GM21381 (cell line): Measurements from ENCODE around the gene PSMC3IP.
"Not testable (repeated sequence)": the region's sequence is repeated elsewhere in the genome, so short reads cannot be mapped to it uniquely, and the experiment has no call there.

Experiments
- ATAC-seq: cut with Tn5 transposase; IDR thresholded peaks from one replicate; pipeline ENCODE4 v1.9.1; 2021; ENCODE audit warnings: mild to moderate bottlenecking, moderate library complexity; ENCODE audit not compliant: unreplicated experiment

Gene PSMC3IP, protein sequence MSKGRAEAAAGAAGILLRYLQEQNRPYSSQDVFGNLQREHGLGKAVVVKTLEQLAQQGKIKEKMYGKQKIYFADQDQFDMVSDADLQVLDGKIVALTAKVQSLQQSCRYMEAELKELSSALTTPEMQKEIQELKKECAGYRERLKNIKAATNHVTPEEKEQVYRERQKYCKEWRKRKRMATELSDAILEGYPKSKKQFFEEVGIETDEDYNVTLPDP

DNA sequence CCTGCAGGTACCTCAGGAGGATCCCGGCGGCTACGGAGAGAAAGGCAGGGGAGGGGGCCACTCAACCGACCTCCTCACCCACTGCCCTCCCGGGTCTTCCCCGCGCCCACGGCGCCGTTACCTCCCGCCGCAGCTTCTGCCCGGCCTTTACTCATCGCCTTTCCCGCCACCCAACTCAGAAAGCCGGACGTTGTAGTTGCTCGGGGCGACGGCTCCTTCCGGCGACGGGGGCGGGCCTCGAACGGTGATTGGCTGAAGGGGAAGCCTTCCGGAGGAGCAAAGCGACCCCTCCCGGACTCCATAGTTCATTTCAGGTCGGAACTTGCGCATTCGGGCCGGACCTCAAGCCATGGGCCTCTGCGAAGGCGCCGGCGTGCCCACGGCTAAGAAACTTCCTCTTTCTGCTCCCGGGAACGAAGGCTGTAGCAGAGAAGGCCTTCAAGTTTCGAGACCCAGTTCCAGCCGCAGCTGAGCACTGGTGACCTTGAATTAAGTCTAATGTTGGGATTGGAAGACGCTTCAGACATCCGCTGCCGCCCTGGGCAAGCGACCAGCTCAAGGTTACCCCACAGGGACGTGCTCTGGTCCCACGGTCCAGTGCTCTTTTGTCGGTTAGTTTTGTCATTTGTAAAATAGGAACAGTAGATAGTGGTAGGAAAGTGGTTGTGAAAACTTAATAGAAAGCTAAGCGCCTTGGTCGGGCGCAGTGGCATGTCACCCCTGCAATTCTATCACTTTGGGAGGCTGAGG, at the start of gene PSMC3IP:
Gene PSMC3IP (minus strand): TSS at position 198 of the 750 bp plus-strand sequence. CDS start 43 bp downstream, at position 155.
- ATAC-seq, result peak; percentile 76

DNA sequence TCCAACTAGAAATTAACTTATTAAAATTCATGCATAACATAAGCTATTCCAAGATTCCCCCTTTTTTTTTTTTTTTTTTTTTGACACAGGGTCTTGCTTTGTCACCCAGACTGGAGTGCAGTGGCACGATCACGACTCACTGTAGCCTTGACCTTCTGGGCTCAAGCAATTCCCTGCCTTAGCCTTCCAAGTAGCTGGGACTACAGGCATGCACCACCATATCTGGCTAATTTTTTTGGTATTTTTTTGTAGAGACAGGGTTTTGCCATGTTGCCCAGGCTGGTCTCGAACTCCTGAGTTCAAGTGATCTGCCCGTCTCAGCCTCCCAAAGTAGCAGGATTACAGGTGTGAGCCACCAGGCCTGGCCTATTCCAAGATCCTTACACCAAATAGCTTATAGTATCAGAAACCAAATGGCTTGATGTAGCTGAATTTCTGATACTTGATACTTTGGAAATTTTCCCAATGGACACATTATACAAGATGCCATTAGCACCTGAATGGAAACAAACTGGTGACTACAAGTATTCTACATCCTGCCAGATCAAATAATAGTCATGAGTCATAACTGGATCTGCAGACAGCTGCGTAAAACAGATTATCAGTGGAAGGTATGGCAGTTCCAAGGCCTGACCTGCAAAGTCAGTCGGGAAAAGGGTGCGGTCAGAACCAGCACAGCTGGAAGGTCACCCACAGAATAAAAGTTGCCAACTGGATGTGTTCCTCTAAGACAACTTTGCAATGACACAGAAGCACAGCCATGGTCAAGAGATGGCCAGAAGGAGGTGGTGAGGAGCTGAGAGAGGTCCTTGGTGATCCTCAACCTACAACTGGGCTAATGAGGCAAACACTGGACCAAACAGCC, 46.4 kb upstream of the PSMC3IP start:
- ATAC-seq, result no peak

DNA sequence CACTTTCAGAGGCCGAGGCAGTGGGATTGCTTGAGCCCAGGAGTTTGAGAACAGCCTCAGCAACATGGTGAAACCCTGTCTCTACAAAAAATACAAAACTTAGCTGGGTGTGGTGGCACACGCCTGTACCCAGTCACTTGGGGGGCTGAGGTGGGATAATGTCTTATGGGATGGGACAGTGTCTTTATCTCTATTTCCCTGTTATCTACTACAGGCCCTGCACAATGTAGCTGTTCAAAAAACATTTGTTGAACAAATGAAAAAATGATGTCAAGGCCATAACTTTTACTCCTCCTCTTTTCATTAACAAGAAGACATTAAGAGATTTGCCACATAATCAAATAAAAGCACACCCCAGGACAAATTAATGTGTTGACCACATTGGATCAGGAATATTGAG, 45.7 kb upstream of the PSMC3IP start:
- ATAC-seq, result no peak

DNA sequence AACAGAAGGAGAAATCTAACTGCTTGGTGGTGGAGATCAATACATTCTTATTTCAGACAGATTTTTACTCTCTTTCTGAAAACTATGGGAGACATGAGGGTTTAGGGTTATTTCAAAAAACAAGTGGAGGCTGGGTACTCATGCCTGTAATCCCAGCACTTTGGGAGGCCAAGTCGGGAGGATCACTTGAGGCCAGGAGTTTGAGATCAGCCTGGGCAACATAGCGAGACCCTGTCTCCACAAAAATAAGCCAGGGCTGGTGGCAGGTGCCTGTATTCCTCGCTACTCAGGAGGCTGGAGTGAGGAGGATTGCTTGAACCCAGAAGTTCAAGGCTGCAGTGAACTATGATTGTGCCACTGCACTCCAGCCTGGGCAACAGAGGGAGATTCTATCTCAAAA, 44.5 kb upstream of the PSMC3IP start:
- not testable (repeated sequence) for ATAC-seq

DNA sequence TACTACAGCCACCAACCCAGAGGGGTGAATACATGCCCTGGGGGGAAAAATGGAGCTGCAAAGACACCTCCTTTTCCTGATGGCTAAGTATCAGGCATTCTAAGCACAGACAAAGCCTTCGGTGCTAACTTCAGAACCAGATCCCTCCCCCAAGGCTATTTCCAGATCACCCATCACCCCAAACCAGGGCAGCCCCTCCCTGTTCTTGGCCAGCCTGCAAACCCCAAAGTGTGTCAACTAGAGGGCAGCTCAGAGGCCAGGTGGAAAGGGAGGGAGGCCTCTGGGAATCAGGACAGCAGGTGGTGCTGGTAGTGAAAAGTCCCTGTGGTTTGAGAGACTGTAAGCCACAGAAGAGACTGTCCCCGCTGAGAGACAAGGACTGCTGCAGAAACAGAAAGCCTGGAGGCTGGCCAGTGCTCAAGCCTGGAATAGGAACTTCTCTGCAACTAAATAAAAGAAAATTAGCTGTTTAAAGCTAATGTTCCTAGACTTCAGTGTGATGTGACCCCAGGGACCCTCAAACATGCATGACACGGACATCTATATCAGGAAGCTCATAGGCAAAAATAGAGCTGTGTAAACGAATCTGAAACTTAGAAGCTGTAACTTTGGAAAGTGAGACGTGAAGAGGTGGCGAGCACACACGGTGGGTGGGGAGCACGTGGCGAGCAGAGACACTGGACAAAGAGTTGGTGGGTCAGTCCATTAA, 41.1 kb upstream of the PSMC3IP start:
- peak; percentile 82 for ATAC-seq

DNA sequence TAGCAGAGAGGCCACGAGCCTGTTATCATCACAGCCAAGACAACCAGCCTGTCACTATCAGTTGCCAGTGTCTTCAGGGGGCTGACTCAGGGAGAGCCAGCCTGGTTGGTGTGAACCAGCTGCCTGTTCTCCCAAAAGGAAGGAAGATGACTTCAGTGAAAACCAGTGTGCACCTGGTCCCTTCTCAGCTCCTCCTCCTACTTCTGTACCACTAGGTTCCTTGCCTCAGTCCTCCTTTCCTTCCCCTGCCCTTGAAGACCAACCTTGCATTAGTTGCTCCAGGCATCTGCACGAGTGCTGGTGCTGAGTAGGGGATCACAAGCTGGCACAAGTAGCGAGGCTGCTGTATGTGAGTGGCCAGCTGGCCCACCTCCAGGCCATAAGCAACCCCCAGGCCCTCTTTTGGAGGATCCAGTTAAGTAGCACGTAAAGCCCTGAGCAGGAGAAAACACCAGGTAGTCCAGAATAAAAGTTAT, 40.5 kb upstream of the PSMC3IP start:
- peak; percentile 24 for ATAC-seq

DNA sequence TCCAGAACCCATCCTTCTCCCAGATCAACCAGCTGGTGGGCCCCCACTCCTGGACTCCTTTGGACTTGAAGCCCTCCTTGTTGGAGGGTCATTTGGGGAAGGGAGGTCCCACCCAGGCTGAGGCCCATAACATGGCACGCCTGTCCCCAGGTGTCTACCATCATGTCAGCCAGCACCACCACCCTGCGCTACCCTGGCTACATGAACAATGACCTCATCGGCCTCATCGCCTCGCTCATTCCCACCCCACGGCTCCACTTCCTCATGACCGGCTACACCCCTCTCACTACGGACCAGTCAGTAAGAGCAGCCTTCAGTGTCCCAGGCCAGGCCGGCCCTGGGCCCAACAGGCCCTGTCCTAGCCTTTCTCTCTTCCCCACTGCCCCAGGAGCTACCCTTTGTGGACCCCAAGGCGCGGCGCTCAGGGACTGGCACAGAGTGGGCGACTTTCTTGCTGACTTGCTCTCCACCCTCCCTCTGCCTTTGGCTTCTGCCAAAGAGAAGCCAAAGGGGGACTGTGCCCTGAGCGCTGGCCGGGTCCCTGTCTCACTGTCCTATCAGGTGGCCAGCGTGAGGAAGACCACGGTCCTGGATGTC, 36.3 kb upstream of the PSMC3IP start:
- no peak for ATAC-seq

DNA sequence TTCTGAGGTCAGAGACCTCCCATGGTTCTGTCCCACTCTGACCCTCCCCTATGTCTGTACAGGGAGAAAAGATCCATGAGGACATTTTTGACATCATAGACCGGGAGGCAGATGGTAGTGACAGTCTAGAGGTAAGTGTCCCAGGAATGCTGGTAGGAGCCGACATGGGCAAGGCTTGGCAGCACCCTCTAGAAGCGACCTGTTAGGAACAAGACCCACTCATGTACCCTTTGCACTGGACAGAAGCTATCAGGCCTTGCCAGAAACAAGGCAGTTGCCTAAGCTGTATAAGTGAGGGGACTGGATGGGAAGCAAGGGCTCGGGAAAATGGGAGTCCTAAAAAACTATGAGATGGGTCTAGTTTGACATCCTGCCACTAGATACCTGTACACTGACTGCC, 34.5 kb upstream of the PSMC3IP start:
- no peak for ATAC-seq

DNA sequence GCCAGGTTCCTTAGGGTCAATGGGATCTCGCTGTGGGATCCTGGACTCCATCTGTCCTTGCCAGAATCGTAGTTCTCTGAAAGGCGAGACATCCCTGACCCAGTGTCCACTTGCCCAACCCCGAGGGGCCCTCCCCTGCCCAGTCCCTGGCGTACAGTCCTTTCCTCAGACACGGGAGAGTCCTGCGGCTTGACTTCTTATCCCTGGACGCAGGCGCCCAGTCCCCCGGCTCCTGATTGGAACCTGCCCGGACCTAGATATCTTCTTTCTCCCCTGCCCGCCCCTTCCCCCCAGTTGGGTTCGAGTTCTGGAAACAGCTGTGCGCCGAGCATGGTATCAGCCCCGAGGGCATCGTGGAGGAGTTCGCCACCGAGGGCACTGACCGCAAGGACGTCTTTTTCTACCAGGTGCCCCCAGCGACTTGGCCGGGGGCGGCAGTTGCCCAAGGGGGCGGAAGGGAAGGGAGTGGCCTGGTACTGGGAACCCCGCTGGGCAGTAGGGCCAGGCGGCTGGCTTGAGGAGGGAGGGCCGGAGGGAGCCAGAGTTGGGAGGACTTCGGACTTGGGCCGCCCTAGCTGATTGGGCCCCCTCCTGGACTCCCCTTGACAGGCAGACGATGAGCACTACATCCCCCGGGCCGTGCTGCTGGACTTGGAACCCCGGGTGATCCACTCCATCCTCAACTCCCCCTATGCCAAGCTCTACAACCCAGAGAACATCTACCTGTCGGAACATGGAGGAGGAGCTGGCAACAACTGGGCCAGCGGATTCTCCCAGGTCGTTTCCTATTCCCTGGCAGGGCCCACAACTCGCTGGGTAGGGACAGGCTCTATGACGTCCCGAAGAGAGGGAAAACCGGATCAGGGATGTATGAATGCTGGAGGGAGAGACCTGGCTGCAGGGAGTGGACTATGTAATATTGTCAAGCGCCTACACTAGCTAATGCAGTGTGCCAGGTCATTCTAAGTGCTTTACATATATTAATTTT, 32.6 kb upstream of the PSMC3IP start:
- peak; percentile 6 for ATAC-seq

DNA sequence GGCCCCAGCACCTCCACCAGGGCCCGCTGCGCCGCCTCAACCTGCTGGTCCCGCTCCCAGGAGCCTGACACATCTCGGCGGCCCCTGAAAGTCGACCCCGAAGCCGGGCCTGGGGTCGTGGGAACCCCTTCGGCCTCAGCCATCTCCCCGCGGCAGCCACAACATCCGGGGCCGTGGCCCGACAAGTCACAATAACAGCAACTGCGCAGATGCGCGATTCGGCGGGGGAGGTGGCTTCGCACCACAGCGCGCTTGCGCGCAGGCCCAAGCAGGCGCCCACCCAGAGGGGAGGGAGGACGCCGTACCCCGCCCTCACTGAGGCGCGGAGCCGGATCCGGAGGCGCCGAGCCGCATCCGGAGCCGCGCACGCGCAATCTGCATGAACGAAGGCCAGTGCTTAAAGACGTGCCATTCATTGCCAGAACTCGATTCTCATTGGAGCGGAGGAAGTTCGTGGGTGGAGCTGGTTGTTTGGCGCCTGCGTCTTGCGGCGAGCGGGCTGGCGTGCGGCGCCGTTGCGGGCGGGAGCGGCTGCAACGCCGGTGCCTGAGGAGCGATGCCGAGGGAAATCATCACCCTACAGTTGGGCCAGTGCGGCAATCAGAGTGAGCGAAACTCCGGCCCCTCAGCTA, 31.8 kb upstream of the PSMC3IP start, which contains the start of the genes RETREG3 and TUBG1:
Gene RETREG3 (minus strand): TSS at position 193 of the 632 bp plus-strand sequence. CDS start 50 bp downstream, at position 143.
Gene TUBG1 (plus strand): TSS at position 502 of the 632 bp plus-strand sequence. CDS start 55 bp downstream, at position 557.
- peak; percentile 92 for ATAC-seq

DNA sequence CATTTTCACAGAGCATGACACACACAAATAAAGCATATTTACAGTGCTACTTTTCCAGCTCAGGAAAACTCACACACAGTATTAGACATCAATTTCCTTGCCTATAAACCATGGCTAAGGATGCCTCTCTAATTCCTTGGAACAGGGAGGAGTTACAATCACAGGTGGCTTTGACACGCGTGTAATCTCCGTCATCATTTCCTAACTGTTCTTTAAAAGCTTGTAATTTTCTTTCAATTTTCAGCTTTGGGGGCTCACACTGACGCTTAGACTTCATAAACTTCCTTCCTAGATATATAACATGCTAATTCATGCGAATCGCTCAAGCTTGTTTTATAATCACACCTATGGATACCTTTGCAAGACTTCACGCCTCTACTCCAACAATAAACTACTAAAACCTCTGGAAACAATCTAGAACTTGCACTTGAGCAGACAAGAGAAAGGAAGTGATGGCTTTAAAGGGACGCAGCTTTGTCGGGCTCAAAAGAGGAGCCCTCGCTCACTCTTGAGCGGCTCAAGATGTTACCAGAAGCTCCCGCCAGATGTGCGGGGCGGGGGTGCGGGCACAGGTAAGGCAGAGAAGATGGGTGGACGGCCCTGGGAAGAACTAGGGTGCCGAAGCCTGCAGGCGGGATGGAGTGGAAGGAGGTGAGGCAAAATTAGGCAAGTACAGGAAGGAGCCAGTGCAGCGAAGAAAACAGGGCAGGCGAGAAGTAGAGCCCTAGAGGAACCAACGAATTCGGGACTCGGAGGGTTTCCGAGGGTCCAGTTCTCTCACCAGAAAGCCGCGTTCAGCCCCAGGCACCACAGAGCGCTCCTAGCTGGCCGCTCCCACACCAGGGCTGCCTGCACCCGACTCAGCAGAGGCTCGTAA, 31.0 kb upstream of the PSMC3IP start:
- peak; percentile 2 for ATAC-seq

DNA sequence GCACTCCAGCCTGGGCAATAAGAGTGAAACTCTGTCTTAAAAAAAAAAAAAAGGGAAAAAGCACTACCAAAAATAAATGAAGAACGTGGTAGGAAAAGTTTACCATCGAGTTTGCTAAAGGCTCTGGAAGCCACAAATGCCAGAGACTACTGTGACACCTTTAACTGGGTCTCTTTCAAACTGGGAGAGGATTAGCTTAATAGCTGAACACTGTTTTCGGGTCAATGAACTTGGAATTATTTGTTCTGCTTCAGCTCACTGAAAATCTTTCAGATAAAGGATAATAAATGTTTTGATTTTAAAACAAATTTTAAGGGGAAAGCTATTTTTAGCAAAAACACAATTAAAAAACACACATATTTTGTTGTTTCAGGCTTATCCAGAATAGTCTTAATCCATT, 30.2 kb upstream of the PSMC3IP start:
- no peak for ATAC-seq

DNA sequence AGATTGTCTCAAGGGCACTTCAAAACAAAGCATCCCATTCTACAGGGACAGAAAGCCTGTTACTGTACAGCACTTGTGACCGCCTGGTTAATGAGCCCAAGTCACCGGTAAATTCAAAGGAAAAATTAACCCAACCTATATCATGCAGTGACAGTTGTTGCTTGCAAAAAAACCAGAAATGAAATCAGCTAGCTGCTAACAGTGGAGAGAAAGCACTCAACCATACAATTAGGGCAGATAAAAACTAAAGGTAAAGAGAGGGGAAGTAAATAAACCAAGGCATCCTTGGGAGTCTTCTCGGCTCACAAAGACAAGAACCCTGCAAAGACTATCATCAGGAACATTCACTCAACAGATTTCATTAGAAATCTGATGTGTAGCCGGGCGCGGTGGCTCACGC, 25.8 kb upstream of the PSMC3IP start:
- no peak for ATAC-seq

DNA sequence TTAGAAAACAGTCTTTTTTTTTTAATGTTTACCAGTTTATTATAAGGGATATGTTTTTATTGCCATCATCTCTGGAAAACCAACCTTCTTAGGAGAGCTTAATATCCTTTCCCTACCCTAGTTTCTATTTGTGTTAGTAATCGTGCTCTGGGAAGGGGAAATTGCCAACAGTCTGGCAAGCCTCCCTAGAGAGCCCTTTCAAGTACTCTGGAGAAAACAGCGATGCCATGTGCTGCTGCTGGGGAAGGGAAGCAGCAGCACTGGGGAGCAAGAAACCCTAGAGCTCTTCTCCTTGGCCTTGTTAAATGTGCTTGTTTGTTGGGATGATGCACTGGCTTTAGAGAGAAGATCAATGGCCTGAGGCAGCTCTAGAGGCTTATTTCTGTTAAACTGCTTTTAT, 21.4 kb upstream of the PSMC3IP start:
- ATAC-seq, result no peak

DNA sequence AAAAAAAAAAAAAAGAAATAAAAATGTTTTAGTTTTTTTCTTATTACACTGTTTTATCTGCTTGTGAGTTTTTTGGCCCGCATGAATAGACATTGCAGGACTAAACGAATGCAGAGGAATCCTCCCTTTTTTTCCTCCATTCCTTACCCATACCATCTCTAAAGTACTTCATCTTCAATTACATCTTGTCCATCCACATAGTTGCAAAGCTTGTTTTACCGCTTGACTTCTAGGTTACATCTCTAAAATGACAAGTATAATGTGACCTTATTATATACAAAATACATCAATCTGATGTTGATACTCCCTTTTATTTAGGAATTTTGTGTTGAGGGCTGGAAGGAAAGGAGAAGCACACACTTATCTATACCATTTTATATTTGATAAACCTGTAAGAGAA, 18.9 kb upstream of the PSMC3IP start:
- ATAC-seq, result no peak

DNA sequence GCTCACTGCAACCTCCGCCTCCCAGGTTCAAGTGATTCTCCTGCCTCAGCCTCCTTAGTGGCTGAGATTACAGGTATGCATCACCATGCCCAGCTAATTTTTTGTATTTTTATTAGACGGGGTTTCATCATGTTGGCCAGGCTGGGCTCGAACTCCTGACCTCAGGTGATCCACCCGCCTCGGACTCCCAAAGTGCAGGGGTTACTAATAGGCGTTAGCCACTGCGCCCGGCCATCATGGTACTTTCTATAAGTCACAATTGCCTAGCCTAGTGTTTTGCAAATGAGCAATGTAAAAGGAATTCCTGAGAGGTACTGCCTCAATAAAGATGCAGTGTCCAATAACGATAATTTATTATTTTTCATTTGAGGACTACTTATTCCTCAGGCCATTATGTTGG, 13.9 kb upstream of the PSMC3IP start:
- no peak for ATAC-seq

DNA sequence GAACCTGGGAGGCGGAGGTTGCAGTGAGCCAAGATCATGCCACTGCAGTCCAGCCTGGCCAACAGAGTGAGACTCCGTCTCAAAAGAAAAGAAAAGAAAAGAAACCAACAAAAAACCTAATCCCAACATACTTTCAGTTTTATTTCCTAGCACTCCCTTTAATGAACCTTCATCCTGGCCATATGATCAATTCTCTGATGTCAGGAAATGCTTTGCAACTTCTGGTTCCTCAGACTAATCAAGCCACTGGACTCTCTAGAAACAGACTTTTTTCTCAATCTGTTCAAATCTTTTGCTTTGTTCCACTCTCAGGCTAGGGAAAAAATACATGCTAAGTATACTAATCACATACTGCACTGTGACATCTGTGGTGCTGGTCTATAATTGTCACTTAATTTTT, 13.4 kb upstream of the PSMC3IP start:
- no peak for ATAC-seq
